ENCODE data around the gene RAB3IP.

GRCh38 chr12:69844836-69845235, 106.2 kb downstream of the RAB3IP start:
- TF ChIP-seq, protein P1, sequence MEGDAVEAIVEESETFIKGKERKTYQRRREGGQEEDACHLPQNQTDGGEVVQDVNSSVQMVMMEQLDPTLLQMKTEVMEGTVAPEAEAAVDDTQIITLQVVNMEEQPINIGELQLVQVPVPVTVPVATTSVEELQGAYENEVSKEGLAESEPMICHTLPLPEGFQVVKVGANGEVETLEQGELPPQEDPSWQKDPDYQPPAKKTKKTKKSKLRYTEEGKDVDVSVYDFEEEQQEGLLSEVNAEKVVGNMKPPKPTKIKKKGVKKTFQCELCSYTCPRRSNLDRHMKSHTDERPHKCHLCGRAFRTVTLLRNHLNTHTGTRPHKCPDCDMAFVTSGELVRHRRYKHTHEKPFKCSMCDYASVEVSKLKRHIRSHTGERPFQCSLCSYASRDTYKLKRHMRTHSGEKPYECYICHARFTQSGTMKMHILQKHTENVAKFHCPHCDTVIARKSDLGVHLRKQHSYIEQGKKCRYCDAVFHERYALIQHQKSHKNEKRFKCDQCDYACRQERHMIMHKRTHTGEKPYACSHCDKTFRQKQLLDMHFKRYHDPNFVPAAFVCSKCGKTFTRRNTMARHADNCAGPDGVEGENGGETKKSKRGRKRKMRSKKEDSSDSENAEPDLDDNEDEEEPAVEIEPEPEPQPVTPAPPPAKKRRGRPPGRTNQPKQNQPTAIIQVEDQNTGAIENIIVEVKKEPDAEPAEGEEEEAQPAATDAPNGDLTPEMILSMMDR (IDR thresholded peaks at IDR 0.05; ENCODE audit: low read depth, low read length, poor library complexity, severe bottlenecking) = no peak
- TF ChIP-seq EZH2phosphoT487 (IDR thresholded peaks at IDR 0.05; ENCODE audit: borderline replicate concordance, low read length) = no peak
